HG03135 (cell line): ENCODE results near the gene RPS15.

ENCODE experiments used
- ATAC-seq: cut with Tn5 transposase; IDR thresholded peaks from one replicate; pipeline ENCODE4 v1.9.1; 2021; ENCODE audit warnings: mild to moderate bottlenecking, moderate library complexity; ENCODE audit not compliant: unreplicated experiment

Gene RPS15

DNA sequence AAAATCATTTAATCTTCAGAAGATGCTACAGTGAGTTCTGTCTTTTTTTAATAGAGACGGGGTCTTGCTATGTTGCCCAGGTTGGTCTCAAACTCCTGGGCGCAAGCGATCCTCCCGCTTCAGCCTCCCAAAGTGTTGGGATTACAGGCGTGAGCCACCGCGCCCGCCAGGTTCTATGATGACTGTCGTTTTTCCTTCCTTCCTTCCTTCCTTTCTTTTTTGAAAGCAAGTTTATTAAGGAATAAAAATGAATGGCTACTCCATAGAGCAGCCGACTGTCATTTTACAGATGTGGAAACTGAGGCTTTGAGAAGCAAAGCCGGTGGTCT lies 36.3 kb upstream of the RPS15 start:
- ATAC-seq = no peak

DNA sequence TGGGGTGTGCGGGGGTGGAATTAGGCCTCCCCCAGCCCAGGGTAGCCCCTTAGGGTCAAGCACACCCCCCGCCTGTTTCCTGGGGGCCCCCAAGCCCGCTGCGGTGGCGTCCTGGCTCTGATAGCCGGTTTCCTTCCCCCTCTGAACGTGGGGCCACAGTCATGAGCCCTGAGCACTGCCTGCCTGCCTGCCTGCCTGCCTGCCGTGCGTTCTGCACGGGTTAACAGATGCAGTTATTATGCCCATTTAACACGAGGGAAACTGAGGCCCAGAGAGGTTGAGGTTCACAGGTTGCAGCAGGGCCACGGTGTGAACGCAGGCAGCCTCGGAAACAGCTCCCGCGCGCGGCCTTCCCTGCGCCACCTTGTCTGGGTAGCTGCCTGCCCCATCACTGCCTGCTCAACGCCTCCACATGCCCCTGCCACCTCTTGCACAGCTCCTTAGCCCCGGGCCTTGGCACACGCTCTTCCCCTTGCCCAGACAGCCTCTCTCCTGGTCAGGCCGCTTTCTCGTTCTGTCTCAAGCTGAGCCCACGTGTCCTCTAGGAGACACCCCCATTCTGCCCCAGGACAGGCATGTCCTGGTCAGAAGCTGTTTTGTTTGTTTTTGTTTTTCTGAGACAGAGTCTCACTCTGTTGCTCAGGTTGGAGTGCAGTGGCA lies 35.7 kb upstream of the RPS15 start:
- no peak for ATAC-seq

DNA sequence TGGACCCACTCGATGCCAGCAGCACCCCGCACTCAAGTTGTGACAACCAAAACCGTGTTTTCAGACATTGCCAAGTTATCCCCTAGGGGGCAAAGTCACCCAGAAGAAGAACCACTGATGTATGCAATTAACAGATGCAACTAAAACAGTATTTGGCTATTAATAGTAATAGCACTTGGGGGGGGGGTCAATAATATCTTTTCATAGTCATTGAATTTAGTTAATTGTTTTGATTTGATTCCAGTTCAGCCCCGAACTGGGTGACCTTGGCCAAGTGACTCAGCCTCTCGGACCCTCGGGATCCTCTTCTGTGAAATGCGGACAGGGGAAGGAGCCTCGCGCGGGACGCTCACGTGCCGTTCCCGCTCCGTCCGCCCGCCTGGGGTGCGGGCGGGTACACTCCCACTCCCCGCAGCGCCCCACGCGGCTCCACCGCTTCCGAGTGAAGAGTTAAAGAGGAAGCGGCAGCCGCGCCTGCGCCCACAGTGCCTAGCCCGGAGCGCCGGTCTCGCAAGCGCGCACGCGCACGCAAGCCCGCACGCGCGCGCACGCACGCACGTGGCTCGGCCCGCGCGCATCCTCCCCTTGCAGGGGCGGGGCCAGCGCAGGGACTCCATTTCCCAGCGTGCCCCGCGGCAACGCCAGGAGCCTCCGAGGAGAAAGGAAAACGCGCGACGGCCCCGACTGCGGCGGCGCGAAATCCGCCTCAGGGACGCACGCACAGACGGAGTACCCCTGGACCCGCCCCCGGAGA lies 31.2 kb upstream of the RPS15 start:
- ATAC-seq = peak; percentile 68

DNA sequence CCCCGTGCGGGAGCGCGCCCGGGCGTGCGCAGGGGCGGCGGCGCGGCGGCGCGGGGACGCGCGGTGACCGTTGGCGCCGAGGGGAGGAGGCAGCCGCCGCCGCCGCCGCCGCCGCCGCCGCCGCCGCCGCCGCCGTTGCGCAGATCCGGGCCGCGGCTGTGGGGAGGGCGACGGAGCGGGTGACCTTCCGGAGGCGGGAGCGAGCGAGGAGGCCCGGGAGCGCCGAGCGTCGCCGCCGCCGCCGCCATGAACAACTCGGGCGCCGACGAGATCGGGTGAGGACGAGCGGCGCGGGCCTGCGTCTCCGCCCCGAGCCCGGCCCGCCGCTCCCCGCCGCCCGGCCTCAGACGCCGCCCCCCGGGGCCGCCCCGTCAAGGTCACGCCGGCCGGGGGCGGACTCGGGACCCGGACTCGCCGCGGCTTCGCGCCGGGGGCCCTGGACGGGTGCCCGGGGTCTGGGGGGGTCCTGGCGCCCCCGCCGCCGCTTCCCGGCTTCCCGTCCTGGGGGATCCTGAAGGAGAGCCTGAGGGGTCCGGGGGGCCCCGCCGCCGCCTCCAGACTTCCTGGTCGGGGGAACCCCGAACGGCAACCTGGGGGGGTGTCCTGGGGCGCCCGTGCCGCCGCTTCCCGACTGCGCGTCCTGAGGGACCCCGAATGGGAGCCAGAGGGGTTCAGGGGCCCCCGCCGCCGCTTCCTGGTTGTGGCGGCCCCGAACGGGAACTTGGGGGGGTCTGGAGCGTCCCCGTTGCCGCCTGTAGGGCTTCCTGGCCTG lies 30.5 kb upstream of the RPS15 start, which contains the start of gene DAZAP1:
Gene DAZAP1, plus strand, starts transcription at position 59 of the 772 bp plus-strand sequence. Its CDS starts 188 bp downstream, at position 247.
- peak; percentile 25 for ATAC-seq

DNA sequence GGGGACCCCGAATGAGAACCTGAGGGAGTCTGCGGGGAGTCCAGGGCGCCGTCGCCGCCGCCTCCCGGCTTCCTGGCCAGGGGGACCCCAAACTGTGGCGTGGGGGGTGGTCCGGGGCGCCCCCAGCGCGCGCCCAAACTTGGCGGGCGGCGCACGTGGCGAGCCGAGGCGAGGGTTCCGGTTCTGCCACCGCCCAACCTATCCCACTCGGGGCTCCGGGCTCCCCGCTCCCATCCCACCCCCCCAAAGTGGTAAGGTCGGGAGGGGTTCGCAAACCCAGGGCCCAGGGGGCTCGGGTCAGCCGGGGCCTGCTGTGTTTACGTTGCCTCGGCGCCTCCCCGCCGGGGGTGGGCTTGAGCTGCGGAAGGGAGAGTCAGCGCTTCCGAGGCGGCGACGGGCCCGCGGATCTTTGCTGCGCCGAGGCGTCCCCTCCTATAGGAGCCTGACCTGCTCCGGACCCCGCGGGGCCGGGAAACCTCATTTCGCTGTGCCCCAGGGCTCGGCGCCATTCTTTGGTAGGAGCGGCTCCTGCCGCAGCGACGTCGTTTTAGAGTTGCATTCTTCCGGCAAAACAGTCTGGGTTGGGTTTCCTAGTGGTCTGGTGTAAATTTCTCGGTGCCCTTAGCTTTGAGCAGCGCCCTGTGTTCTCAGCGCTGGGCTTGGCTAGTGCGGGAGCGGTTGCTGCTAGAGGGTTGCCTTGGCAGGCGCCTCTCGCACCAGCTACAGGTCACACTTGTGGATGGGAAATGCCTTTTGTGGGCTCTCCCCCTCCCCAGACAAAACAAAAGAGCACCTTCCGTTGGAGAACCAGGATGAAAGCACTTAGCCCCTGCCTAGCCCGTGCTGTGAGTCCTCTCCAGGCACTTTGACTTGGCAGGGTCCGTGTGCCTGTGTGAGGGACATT lies 29.6 kb upstream of the RPS15 start:
- no peak for ATAC-seq

DNA sequence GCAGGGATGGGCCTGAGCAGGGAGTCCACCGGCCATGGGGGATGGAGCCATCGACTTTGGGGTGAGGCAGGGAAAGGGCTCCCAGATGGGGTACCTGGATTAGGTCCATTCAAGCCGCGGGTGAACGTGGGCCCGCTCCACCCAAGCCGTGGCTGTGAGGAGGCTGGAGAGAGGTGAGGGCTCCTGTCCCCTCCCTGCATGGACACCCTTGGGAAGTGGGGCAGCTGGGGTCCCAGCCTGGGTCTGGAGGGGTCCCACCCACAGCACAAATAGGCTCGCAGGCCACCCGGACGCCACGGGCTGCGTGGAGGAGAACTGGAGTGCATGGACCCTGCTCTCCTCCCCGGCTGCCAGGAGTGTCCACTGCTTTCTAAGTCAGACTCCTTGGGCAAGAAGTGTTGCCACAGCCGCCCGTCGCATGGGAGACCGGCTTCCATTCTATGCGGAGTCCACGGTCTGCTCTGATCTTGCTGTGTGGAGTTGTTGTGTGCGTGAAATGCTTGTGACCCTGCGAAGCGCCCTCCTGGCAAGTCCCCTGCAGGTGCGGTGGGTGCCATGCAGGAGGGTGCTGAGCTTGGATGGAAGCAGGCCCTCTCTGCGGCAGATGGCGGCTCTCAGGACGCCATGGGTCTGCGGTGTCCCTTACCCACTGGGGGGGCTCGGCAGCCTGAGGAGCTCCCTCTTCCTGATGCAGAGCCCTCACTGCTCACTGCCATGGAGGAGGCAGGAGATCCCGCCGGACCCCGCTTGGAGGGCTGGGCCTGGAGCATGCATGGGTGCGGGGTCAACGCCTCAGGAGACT lies 28.8 kb upstream of the RPS15 start:
- ATAC-seq = no peak

DNA sequence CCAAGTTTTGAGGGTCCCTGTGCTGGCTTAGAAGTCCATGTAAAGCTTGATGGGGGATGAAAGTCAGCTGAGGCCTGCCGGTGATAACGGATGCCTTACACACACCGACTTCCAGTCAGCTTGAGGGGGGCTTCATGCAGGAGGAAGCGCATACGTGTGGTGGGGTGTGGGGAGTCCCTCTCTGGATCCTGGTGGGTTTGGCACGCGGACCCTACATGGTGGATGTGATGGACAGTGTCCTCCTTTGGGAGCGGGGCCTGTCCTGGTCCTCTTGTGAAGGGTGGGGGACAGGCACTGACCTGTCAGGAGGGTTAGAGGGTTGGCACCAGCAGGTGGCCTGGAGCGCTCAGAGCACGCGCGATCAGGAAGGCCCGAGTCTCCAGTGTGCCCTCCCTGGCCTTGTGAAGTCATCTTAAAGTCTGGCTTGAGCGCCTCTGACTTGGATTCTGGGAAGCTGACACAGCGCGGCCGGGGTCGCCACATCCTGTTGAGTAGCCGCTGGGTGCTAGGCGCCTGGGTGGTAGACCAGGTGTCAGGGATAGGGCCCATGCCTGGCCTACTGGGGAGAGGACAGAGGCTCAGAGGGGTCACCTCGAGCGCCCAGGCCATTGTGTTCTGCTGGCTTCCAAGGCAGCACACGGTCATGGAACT lies 27.9 kb upstream of the RPS15 start:
- no peak for ATAC-seq

DNA sequence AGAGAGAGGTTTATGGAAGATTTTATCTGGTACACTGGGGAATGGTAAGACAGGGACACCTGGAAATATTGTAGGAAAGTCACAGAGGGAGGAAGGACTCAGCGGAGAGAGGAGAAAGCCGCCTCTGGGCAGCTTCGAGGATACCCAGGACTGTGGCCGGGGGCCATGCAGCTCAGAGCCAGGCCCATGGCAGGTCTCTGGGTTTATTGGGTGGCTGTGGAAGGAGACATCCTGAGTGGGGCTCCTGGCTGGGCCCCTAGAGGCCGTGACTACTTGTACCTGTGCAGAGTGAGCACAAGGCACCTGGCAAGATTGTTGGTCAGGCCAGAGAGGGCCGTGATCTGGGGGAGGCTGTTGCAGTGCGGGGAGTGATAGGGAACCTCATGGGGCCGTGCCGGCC lies 27.4 kb upstream of the RPS15 start:
- no peak for ATAC-seq

DNA sequence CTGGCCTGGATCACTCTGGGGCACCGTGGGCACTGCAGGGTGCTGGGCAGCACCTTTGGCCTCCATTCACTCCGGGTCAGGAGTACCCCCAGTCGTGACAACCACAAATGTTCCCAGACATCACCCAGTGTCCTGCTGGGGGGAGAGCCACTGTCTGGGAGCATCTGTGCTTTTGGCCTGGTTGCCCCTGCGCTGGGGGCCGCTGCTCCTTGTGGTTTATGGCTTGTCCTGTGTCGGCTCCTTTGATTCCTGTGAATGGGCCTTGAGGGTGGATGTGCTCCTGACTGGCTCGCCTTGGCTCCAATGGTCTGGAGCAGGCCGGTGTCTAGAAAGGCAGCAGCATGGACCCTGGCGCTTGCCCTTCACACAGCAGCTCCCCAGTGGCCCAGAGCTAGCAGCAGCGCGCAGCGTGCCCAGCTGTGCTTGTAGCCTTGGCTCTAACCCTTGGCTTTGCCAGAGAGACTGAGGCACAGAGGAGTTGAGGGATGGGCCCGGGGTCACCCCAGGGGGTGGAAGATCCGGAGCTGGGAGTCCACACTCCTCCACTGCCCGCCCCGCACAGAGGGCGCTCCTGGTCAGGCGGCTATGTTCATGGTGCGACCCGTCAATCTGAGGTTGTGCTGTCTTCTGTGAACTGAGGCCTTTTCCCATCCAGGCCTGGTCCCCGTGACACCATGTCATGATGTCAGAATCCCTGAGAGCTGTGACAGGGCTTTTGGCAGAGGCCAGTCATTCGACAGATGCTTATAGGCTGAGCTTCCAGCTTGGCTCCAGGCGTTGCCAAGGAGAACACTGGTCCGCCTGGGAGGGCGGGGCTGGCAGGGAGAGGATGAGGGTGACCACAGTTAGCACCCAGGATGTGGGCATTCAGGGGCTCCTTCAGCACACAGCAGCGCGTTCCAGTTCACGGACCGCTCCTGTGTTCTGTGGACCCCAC lies 26.7 kb upstream of the RPS15 start:
- ATAC-seq = no peak

DNA sequence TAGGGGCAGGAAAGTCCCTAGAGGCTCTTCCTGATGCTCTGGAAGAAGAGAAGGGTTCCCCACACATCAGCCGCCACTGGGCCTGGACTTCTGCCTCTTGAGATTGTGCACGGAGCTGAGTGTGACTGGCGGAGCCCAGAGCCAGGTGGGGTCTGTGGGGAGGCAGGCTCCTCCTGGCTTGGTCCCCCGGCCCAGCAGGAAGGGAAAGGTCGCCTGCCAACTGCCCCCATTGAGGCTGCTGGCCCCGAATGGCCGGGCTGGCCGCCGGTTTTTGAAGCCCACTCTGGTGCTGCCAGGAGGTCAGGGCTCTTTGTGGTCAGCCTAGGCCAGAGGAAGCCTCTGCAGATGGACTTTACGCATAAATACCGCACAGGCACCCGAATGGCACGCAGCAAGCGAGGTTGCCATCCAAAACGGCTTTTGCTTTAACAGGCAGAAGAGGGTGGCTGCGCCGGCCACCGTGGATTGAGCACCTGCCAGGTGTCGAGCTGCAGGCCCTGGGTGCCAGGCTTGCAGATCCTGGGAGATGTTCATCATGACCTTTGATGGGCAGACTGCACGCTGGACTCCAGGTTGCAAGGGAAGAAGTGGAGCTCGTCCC lies 25.8 kb upstream of the RPS15 start:
- ATAC-seq = no peak

DNA sequence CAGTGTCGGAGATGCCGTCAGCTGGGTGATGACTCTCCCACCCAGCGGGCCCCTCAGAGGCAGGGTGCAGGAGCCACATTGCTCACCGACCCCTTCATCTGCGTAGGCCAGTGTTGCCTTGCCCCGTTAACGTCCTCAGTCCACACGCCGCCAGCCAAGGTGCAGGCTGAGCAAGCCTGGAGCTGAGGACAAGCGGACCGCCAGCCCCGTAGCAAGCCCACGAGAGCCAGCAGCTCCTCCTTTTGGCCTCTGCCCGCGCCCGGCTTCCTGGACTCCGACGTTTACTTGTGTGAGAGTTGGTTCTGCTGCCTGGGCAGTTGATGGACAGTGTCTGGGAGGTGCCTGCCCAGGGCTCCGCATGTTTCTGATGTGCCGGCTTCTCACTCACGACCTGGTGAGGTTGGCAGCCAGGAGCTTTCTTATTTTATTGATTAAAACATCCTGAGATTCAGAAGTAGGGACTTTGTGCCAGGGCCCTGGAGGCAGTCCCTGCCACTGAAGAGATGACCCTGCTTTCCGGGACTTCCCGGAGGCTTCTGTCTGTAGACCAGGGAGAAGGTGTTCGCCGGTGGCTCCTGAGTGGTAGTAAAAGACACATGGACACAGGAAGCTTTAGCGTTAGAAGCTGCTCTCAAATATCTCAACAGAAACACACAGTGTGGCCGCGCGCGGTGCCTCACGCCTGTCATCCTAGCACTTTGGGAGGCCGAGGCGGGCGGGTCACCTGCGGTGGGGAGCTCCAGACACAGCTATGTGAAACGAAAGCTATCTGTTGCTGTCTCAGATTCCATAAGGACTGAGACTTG lies 25.0 kb upstream of the RPS15 start:
- ATAC-seq = no peak

DNA sequence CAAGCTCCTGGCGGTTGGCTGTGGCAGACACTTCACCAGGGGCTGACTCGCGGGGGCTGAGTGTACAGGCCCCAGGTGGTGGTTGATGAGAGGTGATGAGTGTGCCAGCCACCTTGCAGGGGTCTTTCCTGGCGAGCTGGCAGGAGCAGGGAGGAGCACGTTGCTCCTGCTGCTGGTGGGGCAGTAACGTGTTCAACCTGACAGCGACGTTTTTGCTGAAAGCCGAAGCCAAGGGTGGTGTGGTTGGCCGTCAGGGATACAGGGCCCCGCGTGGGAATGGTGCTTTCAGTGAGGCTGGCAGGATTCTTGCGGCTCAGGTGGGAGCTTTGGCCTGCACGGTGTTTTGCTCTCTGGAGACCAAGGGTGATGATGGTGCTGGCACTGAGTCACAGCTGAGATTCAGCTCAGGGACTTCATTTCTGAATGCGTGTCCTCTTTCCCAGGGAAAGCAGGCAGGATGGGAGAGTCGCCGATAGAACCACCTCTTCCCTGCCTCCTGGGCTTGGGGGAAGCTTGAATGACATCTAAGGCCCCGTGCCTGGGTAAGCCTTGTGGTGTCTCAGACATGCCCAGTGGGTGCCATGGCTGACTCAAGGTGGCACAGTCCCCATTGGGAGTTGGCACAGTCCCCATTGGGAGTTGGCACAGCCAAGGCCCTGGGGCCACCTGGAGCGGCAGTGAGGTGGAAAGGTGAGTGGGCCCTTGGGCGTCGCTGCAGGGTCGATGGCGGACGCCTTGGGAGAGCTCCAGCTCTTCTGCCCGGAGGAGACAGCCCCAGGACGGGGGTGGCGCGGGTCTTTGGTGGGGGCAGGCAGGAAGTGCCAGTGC lies 22.0 kb upstream of the RPS15 start:
- no peak for ATAC-seq

DNA sequence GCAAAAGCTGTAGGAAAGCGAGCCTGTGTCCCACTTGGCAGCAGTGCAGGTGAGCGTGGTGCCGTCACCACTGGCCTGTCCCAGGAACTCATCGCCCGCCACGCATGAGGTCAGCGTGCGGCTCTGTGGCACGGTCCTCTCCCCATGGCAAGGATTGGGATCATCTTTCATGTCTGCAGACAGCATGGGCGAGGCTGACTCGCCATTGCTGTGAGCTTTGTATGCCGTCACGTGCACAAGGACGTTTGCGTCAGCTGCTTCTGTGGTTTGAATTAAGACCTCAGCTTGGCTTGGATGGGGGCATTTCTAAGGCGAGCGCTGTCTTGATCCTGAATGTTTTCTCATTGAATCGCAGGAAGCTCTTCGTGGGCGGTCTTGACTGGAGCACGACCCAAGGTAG lies 21.1 kb upstream of the RPS15 start:
- no peak for ATAC-seq

DNA sequence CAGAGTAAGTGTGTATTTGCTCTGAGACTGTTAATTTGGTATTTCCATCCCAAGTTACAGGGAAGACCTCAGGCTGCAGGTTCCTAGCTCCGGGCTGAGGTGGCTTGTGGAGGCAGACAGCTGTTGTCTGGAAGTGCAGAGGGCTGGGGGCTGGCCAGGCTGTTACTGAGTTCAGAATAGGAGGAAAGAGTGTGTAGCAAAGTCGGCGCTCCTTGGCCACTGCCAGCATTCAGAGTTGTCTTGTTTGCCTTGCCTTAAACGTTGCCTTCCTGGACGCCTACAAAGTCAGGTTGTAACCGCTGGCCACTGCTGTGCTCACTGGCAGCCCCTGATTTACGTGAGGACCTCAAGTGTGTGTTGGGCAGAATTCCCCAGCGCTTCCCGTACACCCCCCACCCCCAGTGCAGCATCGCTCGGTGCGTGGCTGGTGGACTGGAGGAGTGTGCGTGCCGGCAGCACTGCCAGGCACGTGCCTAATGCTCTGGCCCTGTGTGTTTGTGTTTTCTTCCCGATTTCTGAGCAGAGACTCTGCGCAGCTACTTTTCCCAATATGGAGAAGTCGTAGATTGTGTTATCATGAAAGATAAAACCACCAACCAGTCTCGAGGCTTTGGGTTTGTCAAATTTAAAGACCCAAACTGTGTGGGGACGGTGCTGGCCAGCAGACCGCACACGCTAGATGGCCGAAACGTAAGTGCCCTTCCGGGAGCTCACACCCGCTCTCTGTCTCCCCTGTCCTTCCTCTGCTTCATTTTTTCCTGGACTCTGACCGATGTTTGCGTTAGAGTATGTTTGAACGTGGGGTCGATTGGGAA lies 20.3 kb upstream of the RPS15 start:
- no peak for ATAC-seq

DNA sequence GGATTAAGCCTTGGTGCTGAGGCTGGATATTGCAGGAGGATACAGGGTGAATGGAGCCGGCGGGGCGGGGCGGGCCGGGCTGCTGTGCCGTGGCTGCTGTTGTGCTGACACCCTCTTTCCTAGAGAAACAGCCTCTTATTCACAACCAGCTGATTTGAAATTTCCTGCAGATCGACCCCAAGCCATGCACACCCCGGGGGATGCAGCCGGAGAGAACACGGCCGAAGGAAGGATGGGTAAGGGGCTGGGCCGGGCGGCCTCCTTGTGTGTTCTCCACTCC lies 19.8 kb upstream of the RPS15 start:
- no peak for ATAC-seq
